Measurements from ENCODE around the gene CDH8.

DNA sequence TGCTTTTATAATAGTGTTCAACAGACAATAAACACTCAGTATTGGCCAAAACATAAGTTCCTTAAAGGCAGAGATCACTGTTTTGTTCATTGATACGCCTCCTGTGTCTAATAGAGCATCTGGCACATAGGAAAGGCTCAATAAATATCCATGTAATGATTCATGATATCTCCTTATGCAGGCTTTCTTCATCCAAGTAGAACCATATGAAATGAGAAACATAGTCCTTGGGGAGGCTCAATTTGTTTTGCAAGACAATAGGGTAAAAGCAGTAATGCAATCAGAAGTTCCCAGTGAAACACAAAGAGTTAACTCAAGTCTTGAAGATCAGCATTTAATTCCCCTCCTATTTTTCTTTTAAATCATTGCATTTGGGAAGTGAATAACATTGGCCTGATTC lies 16.4 kb downstream of the CDH8 start:
- TF ChIP-seq, protein P1, sequence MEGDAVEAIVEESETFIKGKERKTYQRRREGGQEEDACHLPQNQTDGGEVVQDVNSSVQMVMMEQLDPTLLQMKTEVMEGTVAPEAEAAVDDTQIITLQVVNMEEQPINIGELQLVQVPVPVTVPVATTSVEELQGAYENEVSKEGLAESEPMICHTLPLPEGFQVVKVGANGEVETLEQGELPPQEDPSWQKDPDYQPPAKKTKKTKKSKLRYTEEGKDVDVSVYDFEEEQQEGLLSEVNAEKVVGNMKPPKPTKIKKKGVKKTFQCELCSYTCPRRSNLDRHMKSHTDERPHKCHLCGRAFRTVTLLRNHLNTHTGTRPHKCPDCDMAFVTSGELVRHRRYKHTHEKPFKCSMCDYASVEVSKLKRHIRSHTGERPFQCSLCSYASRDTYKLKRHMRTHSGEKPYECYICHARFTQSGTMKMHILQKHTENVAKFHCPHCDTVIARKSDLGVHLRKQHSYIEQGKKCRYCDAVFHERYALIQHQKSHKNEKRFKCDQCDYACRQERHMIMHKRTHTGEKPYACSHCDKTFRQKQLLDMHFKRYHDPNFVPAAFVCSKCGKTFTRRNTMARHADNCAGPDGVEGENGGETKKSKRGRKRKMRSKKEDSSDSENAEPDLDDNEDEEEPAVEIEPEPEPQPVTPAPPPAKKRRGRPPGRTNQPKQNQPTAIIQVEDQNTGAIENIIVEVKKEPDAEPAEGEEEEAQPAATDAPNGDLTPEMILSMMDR (conservative IDR thresholded peaks at IDR 0.05; ENCODE audit: low read depth, low read length), result no peak
- TF ChIP-seq EZH2 (IDR thresholded peaks at IDR 0.05; ENCODE audit: low read length, unreplicated experiment) (no peak), EZH2phosphoT487 (IDR thresholded peaks at IDR 0.05; ENCODE audit: borderline replicate concordance, low read length) (no peak)

Data from PC-3 (cell line).